HEK293T (cell line): ENCODE data around the gene PAAF1.

Experiments
- ARNT ChIP-seq: fragments of 450-650 bp; IDR thresholded peaks from 2 replicates; pipeline ENCODE4 v1.6.1; 2017; ENCODE audit warnings: mild to moderate bottlenecking
- BHLHE40 ChIP-seq: fragments of 450-650 bp; IDR thresholded peaks from 2 replicates; pipeline ENCODE4 v1.6.1; 2016; ENCODE audit warnings: mild to moderate bottlenecking, moderate library complexity, borderline replicate concordance
- ELF4 ChIP-seq: fragments of 450-650 bp; IDR thresholded peaks from 2 replicates; pipeline ENCODE4 v1.6.1; 2017; ENCODE audit warnings: antibody characterized with exemption
- FOXA1 ChIP-seq: fragments of 450-650 bp; IDR thresholded peaks from 2 replicates; pipeline ENCODE4 v1.6.1; 2016; ENCODE audit warnings: mild to moderate bottlenecking
- FOXK2 ChIP-seq: fragments of 450-650 bp; IDR thresholded peaks from 2 replicates; pipeline ENCODE4 v1.6.1; 2016; ENCODE audit warnings: mild to moderate bottlenecking
- FOXM1 ChIP-seq: fragments of 450-650 bp; IDR thresholded peaks from 2 replicates; pipeline ENCODE4 v1.6.1; 2017; ENCODE audit warnings: mild to moderate bottlenecking, borderline replicate concordance
- HDGF ChIP-seq: fragments of 450-650 bp; IDR thresholded peaks from 2 replicates; pipeline ENCODE4 v1.6.1; 2017; ENCODE audit warnings: antibody characterized with exemption, borderline replicate concordance
- LEF1 ChIP-seq: fragments of 450-650 bp; IDR thresholded peaks from 2 replicates; pipeline ENCODE4 v1.6.1; 2017; ENCODE audit warnings: mild to moderate bottlenecking, borderline replicate concordance
- NFRKB ChIP-seq: fragments of 450-650 bp; IDR thresholded peaks from 2 replicates; pipeline ENCODE4 v1.6.1; 2016; ENCODE audit warnings: mild to moderate bottlenecking, moderate library complexity
- SP1 ChIP-seq: fragments of 450-650 bp; IDR thresholded peaks from 2 replicates; pipeline ENCODE4 v1.6.1; 2017
- SUZ12 ChIP-seq: fragments of 450-650 bp; IDR thresholded peaks from 2 replicates; pipeline ENCODE4 v1.6.1; 2016; ENCODE audit warnings: mild to moderate bottlenecking
- TARDBP ChIP-seq: fragments of 450-650 bp; IDR thresholded peaks from 2 replicates; pipeline ENCODE4 v1.6.1; 2016
- ZNF384 ChIP-seq: fragments of 450-650 bp; IDR thresholded peaks from 2 replicates; pipeline ENCODE4 v1.6.1; 2016

GRCh38 chr11:73974604-73975478, 98.0 kb downstream of the PAAF1 start:
- TF ChIP-seq FOXM1 = no peak
- no peak for TF ChIP-seq SUZ12
- no peak for TF ChIP-seq TARDBP
- no peak for TF ChIP-seq BHLHE40
- TF ChIP-seq FOXA1 = no peak
- no peak for TF ChIP-seq LEF1
- no peak for TF ChIP-seq SP1
- no peak for TF ChIP-seq ARNT
- no peak for TF ChIP-seq NFRKB
- TF ChIP-seq HDGF = no peak
- no peak for TF ChIP-seq ELF4
- TF ChIP-seq FOXK2 = no peak
- TF ChIP-seq ZNF384 = no peak
